AG04449 (cell line): ENCODE data around the gene KRTAP10-5.
"Not testable (repeated sequence)": the region's sequence is repeated elsewhere in the genome, so short reads cannot be mapped to it uniquely, and the experiment has no call there.

Source experiments
- CTCF ChIA-PET: fragments of 350-600 bp; formaldehyde crosslinking; extraction: SDS; loops from one replicate; lab custom pipeline; 2021; ENCODE audit warnings: antibody characterized with exemption; lab: Yijun Ruan, JAX
- POLR2A ChIA-PET: fragments of 400-600, 350-600 bp; formaldehyde crosslinking; extraction: SDS; loops from one replicate; lab custom pipeline; 2020; ENCODE audit warnings: antibody characterized with exemption, inconsistent platforms; lab: Yijun Ruan, JAX
- DNase-seq: peaks from one replicate; pipeline ENCODE4 v3.0.0-alpha.2; 2010; ENCODE audit warnings: low read depth, low spot score
- H3K4me3 ChIP-seq: 2 replicates; pipeline ENCODE4 v1.5.1; 2011; ENCODE audit warnings: low read depth, mild to moderate bottlenecking, control low read depth, low read length
- CTCF ChIP-seq: IDR thresholded peaks from one replicate; pipeline ENCODE4 v1.5.1; 2011; ENCODE audit warnings: mild to moderate bottlenecking, moderate library complexity, low read length, control low read depth, inconsistent platforms; ENCODE audit not compliant: insufficient read depth; ENCODE audit errors: missing control alignments

The KRTAP10-5 gene

GRCh38 chr21:44550807-44551206, 29.6 kb downstream of the KRTAP10-5 start:
- no peak for DNase-seq
- no peak for TF ChIP-seq CTCF
- POLR2A ChIA-PET = no interaction called here
- CTCF ChIA-PET = no interaction called here
- H3K4me3 ChIP-seq = no peak overlapping the region

- DNase-seq, H3K4me3 ChIP-seq, POLR2A ChIA-PET, CTCF ChIA-PET: not testable (repeated sequence)
These were observed 30.1 kb downstream of the KRTAP10-5 start for GRCh38 chr21:44550285-44550684.

- TF ChIP-seq CTCF = no peak
- H3K4me3 ChIP-seq = no peak overlapping the region
- ChIA-PET POLR2A (no interaction called here), CTCF (no interaction called here)
- DNase-seq = no peak
These were observed 30.7 kb downstream of the KRTAP10-5 start for GRCh38 chr21:44549525-44550211.

- no peak for TF ChIP-seq CTCF
- POLR2A ChIA-PET = no interaction called here
- H3K4me3 ChIP-seq = no peak overlapping the region
- no peak for DNase-seq
- CTCF ChIA-PET = no interaction called here
These were observed 31.5 kb downstream of the KRTAP10-5 start for GRCh38 chr21:44548922-44549321.

- CTCF ChIA-PET = no interaction called here
- no peak for DNase-seq
- no peak overlapping the region for H3K4me3 ChIP-seq
- TF ChIP-seq CTCF = no peak
- POLR2A ChIA-PET = no interaction called here
These were observed 32.0 kb downstream of the KRTAP10-5 start for GRCh38 chr21:44548381-44548780.

GRCh38 chr21:44547656-44548331, 32.6 kb downstream of the KRTAP10-5 start:
- CTCF ChIA-PET = no interaction called here
- DNase-seq = no peak
- TF ChIP-seq CTCF = no peak
- no peak overlapping the region for H3K4me3 ChIP-seq
- POLR2A ChIA-PET = no interaction called here
